GM19239 (cell line): ENCODE data around the gene PKM.
"Not testable (repeated sequence)": the region's sequence is repeated elsewhere in the genome, so short reads cannot be mapped to it uniquely, and the experiment has no call there.

Source experiments
- DNase-seq: peaks from one replicate; pipeline ENCODE4 v3.0.0; 2011; ENCODE audit warnings: low spot score; ENCODE audit not compliant: insufficient read length
- FAIRE-seq: peaks from 2 replicates; lab custom pipeline; 2011; peaks lifted over from hg19 to GRCh38; lab: Jason Lieb, UNC

PKM gene

DNA sequence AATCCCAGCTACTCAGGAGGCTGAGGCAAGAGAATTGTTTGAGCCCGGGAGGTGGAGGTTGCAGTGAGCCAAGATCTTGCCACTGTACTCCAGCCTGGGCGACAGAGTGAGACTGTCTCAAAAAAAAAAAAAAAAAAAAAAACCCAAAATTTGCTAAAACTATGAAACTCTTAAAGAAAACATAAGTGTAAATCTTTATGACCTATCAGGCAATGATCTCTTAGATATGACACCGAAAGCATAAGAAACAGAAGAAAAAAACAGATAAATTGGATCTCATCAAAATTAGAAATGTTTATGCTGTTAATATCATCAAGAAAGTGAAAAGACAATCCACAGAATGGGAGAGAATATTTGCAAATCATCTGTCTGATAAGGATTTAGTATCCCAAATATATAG is 48.7 kb downstream of the PKM start:
- no peak for DNase-seq
- FAIRE-seq: no peak

DNA sequence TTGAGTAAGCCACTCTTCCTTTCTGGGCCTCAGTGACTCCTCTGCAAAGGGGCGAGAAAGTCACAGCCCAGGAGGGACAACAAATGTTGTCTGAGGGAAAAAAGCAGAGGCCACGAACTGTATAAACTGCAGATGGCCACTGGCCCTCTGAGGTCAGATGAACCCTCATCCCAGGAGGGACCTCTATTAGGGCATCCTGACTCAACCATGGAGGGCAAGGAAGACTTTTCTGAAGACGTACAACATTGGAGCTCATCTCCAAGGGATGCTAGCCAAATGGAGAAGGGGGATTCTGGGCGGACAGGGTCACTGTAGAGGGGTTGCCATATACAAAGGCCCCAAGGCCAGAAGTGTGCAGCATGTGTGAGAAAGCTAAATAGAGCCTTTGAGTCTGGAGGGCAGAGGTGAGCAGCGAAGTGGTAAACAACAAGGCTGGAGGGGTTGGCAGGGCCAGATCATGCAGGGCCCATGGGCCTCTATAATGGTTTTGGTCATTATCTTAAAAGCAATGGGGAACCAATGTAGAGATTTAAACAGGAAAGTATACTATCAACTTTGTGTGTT is 50.1 kb downstream of the PKM start:
- FAIRE-seq: no peak

DNA sequence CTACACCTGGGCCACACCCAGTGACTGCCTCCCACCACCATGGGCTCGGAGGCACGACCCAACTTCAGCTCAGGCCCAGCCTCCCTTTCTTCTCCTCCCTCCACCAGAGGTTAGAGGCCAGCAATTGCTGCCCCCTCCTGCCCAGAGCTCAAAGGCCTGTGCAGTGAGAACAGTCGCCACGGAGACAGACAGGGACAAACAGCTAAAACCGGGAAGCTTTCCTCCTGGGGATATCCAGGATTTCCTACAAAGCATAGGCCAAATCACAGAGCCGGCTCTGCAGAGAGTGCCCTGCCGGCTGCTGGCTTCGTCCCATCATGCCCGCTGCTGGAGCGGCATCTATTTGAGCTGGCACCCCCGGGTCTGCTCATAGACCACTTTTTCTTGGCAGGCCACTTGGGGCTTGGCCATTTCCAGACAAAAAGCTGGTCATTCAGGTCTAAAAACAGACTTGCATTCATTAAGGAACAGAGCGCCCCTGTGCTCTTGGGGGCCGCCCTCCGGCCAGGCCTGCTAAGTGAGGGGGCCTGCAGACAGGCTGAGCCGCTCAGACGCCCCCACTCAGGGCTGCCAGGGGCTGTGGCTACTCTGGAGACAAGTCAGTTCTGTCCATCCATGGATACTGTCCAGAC is 50.9 kb downstream of the PKM start:
- DNase-seq (no peak), FAIRE-seq (no peak)

More for the DNA sequence above, 50.1 kb downstream of the PKM start:
- DNase-seq: no peak

DNA sequence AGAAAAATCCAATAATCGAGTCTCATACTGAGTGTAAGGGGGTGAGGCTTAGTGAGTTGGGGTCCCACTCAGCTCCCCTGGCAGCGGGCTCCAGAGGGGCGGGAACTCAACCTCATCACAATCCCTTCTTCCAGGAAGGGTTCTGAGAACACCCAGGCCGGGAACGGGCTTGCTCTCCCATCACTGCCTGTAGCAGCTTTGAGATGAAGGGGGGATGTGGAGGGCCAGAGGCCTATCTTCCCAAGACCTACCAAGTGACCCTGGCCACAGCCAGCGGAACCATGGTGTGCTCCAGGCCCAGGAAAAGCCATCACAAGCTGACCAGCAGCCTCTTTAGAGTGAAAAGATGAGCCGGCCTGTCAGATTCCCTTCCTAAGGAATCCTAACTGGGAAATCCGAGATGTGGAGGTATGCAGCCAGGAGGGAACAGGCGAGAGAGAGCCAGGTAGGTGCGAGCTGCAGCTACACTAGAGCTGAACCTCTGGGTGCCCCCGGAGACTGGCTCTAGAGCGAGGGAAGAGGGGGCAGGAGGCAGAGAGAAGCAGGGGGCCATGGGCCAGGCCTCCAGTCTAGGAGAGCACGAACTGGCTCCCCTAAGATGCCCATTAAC is 51.9 kb downstream of the PKM start:
- FAIRE-seq: no peak

DNA sequence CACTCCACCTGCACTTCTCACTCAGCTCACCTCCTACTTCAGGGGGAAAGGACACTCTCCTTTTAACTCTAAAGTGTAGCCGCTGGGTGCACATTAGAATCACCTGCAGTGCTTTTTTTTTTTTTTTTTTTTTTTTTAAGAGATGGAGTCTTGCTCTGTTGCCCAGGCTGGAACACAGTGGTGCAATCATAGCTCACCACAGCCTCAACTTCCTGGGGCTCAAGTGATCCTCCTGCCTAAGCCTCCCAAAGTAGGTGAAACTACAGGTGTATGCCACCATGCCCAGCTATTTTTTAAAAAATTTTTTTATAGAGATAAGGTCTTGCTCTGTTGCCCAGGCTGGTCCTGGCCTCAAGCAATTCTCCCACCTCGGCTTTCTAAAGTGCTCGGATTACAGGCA is 54.2 kb downstream of the PKM start:
- no peak for DNase-seq
- FAIRE-seq: no peak

More for the DNA sequence above, 51.9 kb downstream of the PKM start:
- DNase-seq: no peak

DNA sequence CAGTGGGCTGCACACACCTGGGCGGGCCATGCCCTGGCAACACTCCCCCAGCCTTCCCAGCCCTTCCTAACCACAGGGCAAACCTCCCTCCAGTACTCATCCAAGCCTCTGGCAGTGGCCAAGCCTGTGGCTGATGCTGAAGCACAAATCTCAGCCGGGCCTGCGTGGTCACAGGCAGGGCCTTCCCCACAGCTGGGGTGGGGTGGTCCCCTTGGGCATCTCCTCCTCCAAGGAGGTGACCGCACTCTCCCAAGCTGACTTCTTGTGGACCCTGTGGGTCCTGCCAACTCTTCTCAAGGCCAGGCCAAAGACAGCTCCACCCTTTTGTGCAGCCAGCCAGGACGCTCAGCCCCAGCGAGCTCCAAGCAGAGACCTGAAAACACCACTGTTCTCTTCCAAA is 54.8 kb downstream of the PKM start:
- DNase-seq (no peak), FAIRE-seq (no peak)

DNA sequence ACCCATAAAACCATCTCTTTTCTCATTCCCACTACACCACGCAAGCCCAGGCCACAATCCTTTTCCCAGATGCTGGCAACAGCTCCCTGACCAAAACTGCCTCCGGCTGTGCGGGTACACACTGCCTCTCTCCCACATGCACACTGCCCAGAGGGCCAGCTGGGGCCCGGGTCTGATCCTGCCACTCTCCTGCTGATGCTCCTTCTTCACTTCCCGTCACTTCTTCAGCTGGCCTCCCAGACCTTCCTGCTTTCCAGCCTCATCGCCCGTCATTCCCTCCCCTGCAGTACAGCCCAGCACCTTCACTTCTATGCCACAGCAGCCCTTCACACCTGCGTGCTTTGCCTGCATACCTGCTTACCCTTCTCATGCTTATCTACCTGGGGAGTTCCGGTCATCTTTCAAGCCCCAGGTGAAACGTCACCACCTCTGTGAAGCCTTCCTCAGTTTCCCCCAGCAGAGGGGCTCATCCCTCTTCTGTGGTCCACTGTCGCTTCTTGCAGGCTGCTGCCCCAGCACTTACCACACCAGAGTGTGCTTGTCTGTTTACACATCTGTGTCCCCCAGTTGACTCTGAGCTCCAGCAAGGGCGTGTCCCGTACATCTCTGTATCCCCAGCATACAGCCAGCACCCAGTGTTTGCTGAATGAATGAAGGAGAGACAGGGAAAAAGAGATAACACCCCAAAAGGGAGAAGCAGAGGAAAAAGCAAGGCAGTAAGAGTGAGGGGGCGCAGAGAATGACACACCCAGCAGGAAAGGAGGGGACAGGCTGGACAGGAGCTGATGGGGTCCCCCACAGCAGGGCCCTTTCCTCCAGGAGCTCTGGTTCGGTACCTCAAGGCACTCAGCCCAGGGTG is 55.6 kb downstream of the PKM start:
- FAIRE-seq (no peak), DNase-seq (no peak)

DNA sequence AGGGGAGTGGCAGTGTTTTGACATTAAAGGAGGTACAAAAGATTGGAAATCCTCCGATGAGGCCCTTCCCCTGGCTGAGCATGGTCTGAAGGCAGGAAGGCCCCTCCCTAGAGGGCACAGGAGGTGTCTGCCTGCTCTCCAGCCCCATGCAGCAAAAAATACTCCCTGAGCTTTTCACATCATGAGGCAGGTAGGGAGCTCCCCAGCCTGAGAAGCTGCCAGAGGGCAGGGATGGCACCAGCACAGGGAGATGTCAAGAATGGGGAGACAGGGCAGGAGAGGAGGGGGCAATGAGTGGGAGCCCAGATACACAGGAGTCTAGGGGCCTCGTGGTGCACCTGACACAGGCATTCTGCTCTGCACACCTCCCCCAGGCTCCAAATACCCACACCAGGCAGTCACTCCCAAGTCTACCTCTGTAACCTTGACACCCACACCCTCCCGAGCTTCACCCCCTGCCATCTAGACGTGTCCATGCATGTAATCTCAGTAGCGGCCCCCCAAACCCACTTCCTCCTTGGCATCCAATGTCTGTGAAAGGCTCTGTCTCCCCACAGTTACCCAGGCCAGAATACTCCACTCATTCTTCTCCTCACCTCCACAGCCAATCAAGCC is 56.3 kb downstream of the PKM start:
- DNase-seq: no peak
- no peak for FAIRE-seq

DNA sequence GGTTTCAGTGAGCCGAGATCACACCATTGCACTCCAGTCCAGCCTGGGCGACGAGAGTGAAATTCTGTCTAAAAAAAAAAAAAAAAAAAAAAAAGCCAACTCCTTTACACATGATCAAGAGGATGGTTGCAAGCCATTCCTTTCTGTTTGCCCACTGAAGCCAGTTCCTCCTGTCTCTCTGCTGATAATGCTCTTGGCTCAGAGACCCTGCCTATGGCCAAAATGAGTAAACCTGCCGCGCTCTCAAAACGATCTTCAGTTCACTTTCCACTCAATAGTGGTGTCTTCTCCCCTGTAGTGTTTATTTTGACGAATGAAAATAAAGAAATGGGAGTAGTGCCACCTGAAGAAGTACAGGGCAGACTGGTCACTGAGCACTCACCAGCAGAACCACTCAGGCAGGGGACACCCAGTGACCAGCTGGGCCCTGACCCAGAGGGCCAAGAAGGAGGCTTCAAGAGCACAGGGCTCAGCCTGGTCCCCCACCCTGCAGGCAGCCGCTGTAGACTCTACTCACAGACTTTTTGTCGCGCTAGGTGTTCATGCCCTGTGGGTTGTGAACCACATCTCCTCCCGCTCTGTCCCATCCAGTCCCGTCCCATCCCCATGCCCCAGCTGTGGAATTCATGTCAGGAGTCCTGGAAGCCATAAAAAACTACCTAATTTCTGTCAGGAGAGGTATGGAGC is 57.0 kb downstream of the PKM start:
- FAIRE-seq (no peak), DNase-seq (no peak)

DNA sequence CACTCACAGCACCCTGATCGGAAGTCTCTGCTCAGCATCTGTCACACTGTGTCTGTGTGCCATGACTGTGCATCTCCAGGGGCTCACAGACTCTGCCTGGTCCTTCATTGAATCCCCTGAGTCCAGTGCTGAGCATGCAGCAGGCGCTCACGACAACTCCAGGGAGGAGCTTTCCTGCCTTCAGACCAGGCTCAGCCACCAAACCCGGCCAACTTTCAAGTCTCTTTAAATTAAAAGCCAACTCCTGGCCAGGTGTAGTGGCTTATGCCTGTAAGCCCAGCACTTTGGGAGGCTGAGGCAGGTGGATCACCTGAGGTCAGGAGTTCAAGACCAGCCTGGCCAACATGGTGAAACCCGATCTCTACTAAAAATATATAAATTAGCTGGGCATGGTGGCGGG is 57.6 kb downstream of the PKM start:
- DNase-seq: no peak
- no peak for FAIRE-seq

DNA sequence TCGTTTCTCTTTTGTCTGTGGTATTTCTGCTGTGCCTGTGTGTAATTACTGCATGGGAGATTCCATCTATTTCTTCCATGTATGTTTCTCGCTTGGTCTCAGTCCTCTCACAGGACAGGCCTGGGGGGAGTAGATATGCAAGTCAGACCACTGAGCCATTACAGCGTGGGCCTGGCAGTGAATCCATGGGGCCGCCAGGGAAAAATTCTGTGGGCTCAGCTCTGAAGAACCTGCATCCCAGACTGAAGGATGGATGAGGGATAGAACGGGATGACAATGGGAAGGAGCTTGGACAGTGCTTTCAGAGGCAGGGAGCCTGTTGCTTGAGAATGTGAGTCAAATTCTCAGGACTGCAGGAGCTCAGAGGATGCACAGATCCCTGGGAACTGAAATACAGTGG is 58.2 kb downstream of the PKM start:
- FAIRE-seq: no peak
- DNase-seq: no peak

DNA sequence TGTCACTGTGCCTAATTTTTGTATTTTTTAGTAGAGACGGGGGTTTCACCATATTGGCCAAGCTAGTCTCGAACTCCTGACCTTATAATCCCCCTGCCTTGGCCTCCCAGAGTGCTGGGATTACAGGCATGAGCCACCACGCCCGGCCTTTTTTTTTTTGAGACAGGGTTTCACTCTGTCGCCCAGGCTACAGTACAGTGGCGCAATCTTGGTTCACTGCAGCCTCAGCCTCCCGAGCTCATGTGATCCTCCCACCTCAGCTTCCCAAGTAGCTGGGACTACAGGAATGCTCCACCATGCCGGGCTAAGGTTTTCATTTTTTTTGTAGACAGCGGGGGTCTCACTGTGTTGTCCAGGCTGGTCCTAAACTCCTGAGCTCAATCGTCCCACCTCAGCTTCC is 59.0 kb downstream of the PKM start:
- FAIRE-seq, DNase-seq: not testable (repeated sequence)

DNA sequence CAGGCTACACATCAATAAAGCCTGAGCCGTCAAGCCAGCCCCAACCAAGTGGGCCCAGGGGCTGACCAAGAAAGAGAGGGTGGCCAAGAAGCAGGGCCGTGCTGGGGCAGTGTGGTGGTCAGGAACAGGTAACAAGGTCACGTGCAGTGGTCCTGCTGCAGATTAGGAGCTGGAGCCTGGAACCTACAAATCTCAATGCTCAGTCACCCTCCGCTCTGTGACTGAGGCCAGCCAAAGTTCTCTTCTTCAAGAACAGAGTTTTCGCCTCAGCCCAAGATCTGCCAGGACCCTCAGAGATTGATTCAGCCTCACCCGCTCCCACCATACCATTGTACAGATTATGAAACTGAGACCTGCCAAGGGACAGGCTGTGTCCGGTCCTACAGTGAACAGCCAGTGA is 60.3 kb downstream of the PKM start:
- FAIRE-seq (no peak), DNase-seq (no peak)

DNA sequence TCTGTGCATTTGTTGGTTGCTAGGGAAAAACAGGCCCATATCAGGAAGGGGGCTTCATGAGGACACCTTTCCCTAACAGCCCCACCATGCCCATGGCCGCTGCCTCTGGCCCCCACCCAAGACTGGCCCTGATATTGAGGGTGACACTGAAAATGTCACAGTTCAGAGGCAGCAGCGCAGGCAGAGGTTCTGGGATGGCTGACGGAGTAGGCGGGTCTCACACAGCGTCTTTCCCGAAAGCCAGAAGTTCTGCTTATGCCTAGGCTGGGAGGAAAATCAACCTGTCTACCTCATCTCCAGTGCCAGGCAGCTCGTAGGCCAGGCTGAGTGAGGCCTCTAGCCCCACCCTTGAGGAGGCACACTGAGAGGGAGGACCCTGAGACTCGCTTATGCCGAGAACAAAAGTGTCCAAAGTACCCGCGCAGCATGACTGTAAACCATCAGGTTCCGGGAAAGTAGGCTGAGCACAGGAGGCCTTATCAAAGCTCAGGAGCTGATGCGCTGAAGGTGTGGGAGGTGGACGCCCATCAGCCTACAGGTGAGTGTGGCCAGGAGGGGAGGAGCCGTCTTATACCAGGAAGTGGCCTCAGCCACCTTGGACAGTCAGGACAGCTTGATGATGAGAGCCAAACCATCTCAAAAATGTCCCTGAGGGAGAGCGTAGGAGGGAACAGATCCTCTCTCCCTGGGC is 60.9 kb downstream of the PKM start:
- FAIRE-seq: no peak
- DNase-seq: no peak

DNA sequence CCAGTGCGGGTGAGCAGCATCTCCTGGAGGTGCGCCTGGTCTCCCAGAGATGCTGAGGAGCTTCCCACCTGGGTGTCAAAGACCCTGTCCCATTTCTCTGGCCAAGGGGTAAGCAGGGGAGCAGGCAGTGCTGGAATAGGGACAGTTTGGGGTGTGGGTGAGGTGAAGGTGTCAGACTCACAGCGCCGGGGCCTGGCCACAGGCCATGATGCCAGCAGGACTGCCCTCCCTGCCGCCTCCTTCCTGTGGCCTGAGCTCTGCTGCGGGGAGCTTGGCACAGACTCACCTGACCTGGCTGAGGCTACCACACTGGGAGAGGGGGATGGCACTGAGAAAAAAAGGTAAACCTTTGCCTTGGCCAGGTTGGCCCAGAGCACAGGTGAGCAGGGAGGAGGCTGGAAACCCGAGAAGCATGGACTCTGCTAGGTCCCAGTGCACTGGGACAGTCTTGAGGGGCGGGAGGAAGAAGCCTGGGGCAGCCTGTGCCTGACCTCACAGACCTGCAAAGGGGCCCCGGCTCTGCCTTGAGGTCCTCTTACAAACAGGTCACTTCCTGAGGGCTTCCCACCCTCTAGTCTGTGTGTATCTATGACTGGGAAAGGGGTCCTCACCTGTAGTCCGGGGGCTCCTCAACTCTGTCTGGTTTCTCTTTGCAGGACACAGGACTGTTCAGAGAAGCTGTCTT is 61.6 kb downstream of the PKM start:
- FAIRE-seq: no peak
- DNase-seq: no peak

DNA sequence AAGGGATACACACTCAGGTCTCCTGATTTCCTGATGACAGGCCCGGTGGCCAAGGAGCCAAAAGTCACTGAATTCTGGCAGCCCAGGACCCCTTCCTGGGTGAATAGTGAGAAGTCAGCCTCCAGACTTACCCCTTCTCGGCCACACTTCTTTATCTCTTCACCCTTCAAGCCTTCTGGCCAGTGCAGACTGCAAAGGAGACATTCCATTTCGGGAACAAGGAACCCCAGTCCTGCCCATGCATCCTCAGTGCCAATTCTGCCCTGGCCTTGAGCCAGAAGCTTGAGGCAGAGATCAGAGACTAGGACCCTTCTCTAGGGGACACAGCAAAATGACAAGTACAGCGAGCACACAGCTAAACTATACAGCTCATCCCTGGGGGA is 62.2 kb downstream of the PKM start:
- no peak for FAIRE-seq

DNA sequence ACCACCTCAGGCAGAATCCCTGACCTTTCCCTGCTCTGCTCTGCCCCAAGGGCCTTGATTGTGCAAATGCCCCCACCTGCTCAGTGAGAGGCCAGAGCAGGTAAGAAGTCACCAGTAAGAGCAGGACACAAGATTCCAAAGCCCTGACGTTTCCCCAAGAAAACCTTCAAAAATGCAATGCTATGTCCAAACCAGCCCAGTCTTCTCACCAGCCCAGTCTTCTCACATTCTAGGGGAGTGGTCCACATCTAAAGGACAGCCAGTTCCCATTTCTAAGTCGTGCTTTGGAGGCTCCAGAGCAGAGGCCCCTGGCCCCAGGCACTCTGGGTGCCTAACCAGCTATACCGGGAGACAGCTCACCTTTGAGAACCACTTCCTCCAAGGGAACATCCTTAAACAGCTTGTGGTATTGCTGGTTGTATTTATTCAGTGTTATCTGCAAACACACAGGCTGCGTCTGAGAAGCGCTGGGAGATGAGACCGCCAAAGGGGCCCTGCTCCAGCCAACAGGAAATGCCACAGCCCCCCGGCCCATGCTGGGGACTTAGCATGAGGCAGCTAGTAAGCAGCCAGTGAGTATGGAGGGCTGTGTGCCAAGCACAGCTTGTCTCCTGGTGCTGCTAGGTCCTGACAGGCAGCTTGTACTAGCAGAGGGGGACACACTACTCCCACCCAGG is 62.7 kb downstream of the PKM start:
- DNase-seq: no peak
- no peak for FAIRE-seq

More for the DNA sequence above, 62.2 kb downstream of the PKM start:
- DNase-seq: no peak

DNA sequence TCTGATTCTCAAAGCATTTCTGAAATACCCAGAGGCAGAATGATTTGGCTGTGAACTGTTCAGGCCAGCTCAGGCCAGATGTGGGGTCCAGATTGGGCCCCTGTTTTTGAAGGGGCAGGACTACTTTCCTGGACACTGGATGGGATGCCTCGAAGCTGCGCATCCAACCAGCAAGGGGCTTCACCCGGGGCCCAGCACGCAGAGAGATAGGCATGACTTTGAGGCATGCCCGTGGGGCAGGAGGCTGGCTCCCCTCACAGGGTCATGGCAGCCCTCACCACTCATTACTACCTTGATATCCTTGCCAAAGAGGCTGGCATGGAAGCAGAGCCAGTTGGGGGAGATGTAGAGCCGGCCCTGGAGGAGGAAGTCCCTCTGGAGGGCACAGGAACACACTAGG is 63.5 kb downstream of the PKM start:
- DNase-seq: no peak
- no peak for FAIRE-seq
